NCI-H1048 (cell line): ENCODE results near the gene CCDC88C.
"Not testable (repeated sequence)": the region's sequence is repeated elsewhere in the genome, so short reads cannot be mapped to it uniquely, and the experiment has no call there.

Experiments used
- DNase-seq: peaks from one replicate; lab custom pipeline; 2025; lab: John Stamatoyannopoulos, UW

CCDC88C gene

GRCh38 chr14:91265404-91265803, 152.2 kb downstream of the CCDC88C start:
- no peak for DNase-seq

GRCh38 chr14:91264151-91265150, 153.2 kb downstream of the CCDC88C start:
- DNase-seq = no peak

GRCh38 chr14:91263329-91263728, 154.3 kb downstream of the CCDC88C start:
- no peak for DNase-seq

- no peak for DNase-seq
Measured at GRCh38 chr14:91261986-91262549, 155.6 kb downstream of the CCDC88C start.

- no peak for DNase-seq
Measured at GRCh38 chr14:91261115-91261514, 156.5 kb downstream of the CCDC88C start.

GRCh38 chr14:91258876-91259275, 158.7 kb downstream of the CCDC88C start:
- no peak for DNase-seq

- no peak for DNase-seq
Measured at GRCh38 chr14:91258011-91258618, 159.5 kb downstream of the CCDC88C start.

GRCh38 chr14:91257328-91258010, 160.2 kb downstream of the CCDC88C start:
- no peak for DNase-seq

- DNase-seq = no peak
Measured at GRCh38 chr14:91256661-91257060, 161.0 kb downstream of the CCDC88C start.

- no peak for DNase-seq
Measured at GRCh38 chr14:91255026-91255695, 162.5 kb downstream of the CCDC88C start.

- DNase-seq = no peak
Measured at GRCh38 chr14:91254461-91254860, 163.2 kb downstream of the CCDC88C start.

- no peak for DNase-seq
Measured at GRCh38 chr14:91253795-91254323, 163.8 kb downstream of the CCDC88C start.

GRCh38 chr14:91252871-91253794, 164.5 kb downstream of the CCDC88C start:
- DNase-seq = no peak

GRCh38 chr14:91250912-91251311, 166.7 kb downstream of the CCDC88C start:
- no peak for DNase-seq

- DNase-seq = no peak
Measured at GRCh38 chr14:91249841-91250616, 167.6 kb downstream of the CCDC88C start.

- no peak for DNase-seq
Measured at GRCh38 chr14:91246051-91246852, 171.4 kb downstream of the CCDC88C start.

GRCh38 chr14:91245616-91246015, 172.0 kb downstream of the CCDC88C start:
- DNase-seq = not testable (repeated sequence)

- DNase-seq = no peak
Measured at GRCh38 chr14:91245029-91245428, 172.6 kb downstream of the CCDC88C start.

GRCh38 chr14:91244501-91244901, 173.1 kb downstream of the CCDC88C start, which contains the start of gene GPR68:
GPR68 (minus strand) TSS chr14:91244704; CDS start chr14:91235050, 9,654 bp downstream.
- no peak for DNase-seq
